DOHH2 (cell line): ENCODE measurements around the gene EIF1AD.

Experiments
- H3F3A ChIP-seq: fragments of 200-600 bp; sonication (generic), shearing (Covaris generic); 2 replicates; pipeline ENCODE4 v1.6.0; 2016; ENCODE audit warnings: antibody characterized with exemption, mild to moderate bottlenecking; ENCODE audit not compliant: control insufficient read depth, insufficient read depth
- H3K27ac ChIP-seq: fragments of 200-600 bp; sonication (generic); 2 replicates; pipeline ENCODE4 v1.5.1; 2014; ENCODE audit warnings: low read depth, mild to moderate bottlenecking, low read length, moderate library complexity
- H3K27me3 ChIP-seq: fragments of 200-600 bp; sonication (generic); 2 replicates; pipeline ENCODE4 v1.6.1; 2014; ENCODE audit warnings: mild to moderate bottlenecking, low read length, mixed read lengths; ENCODE audit not compliant: control insufficient read depth
- H3K36me3 ChIP-seq: fragments of 200-600 bp; sonication (generic); 2 replicates; pipeline ENCODE4 v1.6.1; 2014; ENCODE audit warnings: mild to moderate bottlenecking, low read length, moderate library complexity, mixed read lengths; ENCODE audit not compliant: control insufficient read depth
- H3K4me1 ChIP-seq: fragments of 200-600 bp; sonication (generic); 2 replicates; pipeline ENCODE4 v1.6.1; 2014; ENCODE audit warnings: mild to moderate bottlenecking, low read length, mixed read lengths; ENCODE audit not compliant: control insufficient read depth
- H3K4me2 ChIP-seq: fragments of 200-600 bp; sonication (generic); 2 replicates; pipeline ENCODE4 v1.6.0; 2014; ENCODE audit warnings: mild to moderate bottlenecking, low read length, moderate library complexity
- H3K4me3 ChIP-seq: fragments of 200-600 bp; sonication (generic); 2 replicates; pipeline ENCODE4 v1.5.1; 2014; ENCODE audit warnings: mild to moderate bottlenecking, low read length, mixed read lengths
- H3K79me2 ChIP-seq: fragments of 200-600 bp; sonication (generic); 2 replicates; pipeline ENCODE4 v1.6.1; 2014; ENCODE audit warnings: mild to moderate bottlenecking, low read length, mixed read lengths; ENCODE audit not compliant: control insufficient read depth
- H3K9me2 ChIP-seq: fragments of 200-600 bp; sonication (generic); replicated peaks from 2 replicates; pipeline ENCODE4 v1.6.1; 2014; ENCODE audit warnings: mild to moderate bottlenecking, low read length, mixed read lengths; ENCODE audit not compliant: control insufficient read depth
- H3K9me3 ChIP-seq: fragments of 200-600 bp; sonication (generic); 2 replicates; pipeline ENCODE4 v1.6.1; 2014; ENCODE audit warnings: antibody characterized with exemption, low read length, mixed read lengths; ENCODE audit not compliant: control insufficient read depth, insufficient read depth
- H4K20me1 ChIP-seq: fragments of 200-600 bp; sonication (generic); 2 replicates; pipeline ENCODE4 v1.6.0; 2014; ENCODE audit warnings: low read depth, mild to moderate bottlenecking, antibody characterized with exemption, low read length, moderate library complexity; ENCODE audit not compliant: control insufficient read depth, insufficient read depth
- CTCF ChIP-seq: fragments of 200-600 bp; sonication (generic); IDR thresholded peaks from one replicate; pipeline ENCODE4 v1.5.1; 2014; ENCODE audit warnings: antibody characterized with exemption, mild to moderate bottlenecking, low read depth, low read length; ENCODE audit not compliant: poor library complexity, severe bottlenecking
- EZH2phosphoT487 ChIP-seq: fragments of 200-600 bp; sonication (generic); IDR thresholded peaks from 2 replicates; pipeline ENCODE4 v1.6.1; 2017; ENCODE audit warnings: borderline replicate concordance, mild to moderate bottlenecking, antibody characterized with exemption, low read length, moderate library complexity, mixed read lengths

EIF1AD gene

GRCh38 chr11:66008095-66008467 is 6.1 kb upstream of the EIF1AD start:
- Histone ChIP-seq H3K36me3 (peaks cover 26% of the 10 kb centered on the region), H4K20me1 (peaks cover 5% of the 10 kb centered on the region; the same call in 1 of the 2 replicates), H3K9me3 (no peaks in the 10 kb centered on the region), H3K27me3 (0 out of 2 replicates have a peak, but pooled peaks cover 5% of the 10 kb centered on the region), H3K4me3 (no peak overlapping the region), H3K4me2 (no peak overlapping the region), H3K4me1 (peaks cover 6% of the 10 kb centered on the region), H3K27ac (no peak overlapping the region), H3K9me2 (no peaks in the 10 kb centered on the region), H3K79me2 (peaks cover 14% of the 10 kb centered on the region), H3F3A (peaks cover 11% of the 10 kb centered on the region)
- TF ChIP-seq CTCF, result no peak
- TF ChIP-seq EZH2phosphoT487, result no peak

GRCh38 chr11:66007201-66007634 is 5.3 kb upstream of the EIF1AD start:
- H3K4me3 ChIP-seq, result no peak overlapping the region
- peaks cover 11% of the 10 kb centered on the region for H3F3A ChIP-seq
- peaks cover 19% of the 10 kb centered on the region for H3K79me2 ChIP-seq
- peaks cover 6% of the 10 kb centered on the region for H3K4me1 ChIP-seq
- no peak overlapping the region for H3K4me2 ChIP-seq
- H3K36me3 ChIP-seq, result peaks cover 30% of the 10 kb centered on the region
- H3K27ac ChIP-seq, result no peak overlapping the region
- H3K9me2 ChIP-seq, result no peaks in the 10 kb centered on the region
- 0 out of 2 replicates have a peak, but pooled peaks cover 5% of the 10 kb centered on the region for H3K27me3 ChIP-seq
- no peaks in the 10 kb centered on the region for H3K9me3 ChIP-seq
- TF ChIP-seq CTCF (no peak), EZH2phosphoT487 (no peak)
- peaks cover 5% of the 10 kb centered on the region; the same call in 1 of the 2 replicates for H4K20me1 ChIP-seq

- no peak overlapping the region for H3K4me3 ChIP-seq
- H4K20me1 ChIP-seq, result peaks cover 5% of the 10 kb centered on the region; the same call in 1 of the 2 replicates
- no peak overlapping the region for H3K27ac ChIP-seq
- H3K4me2 ChIP-seq, result no peak overlapping the region
- TF ChIP-seq CTCF, result no peak
- H3K27me3 ChIP-seq, result 0 out of 2 replicates have a peak, but pooled peaks cover 4% of the 10 kb centered on the region
- H3K79me2 ChIP-seq, result peaks cover 21% of the 10 kb centered on the region
- H3K36me3 ChIP-seq, result peaks cover 31% of the 10 kb centered on the region
- no peaks in the 10 kb centered on the region for H3K9me2 ChIP-seq
- H3F3A ChIP-seq, result peaks cover 12% of the 10 kb centered on the region
- H3K4me1 ChIP-seq, result peaks cover 6% of the 10 kb centered on the region
- H3K9me3 ChIP-seq, result no peaks in the 10 kb centered on the region
Observed at GRCh38 chr11:66006891-66007176, 4.9 kb upstream of the EIF1AD start.
